Lung (tissue), 12 donors: ENCODE results near the gene LDLRAD4. TPM values are rescaled to one million over a fixed set of nuclear protein-coding genes. Genes with fewer than 3 reads are reported as not detected.

ENCODE experiments used
- ATAC-seq: fragments of 200-7000 bp; cut with Tn5 transposase; one replicate; pipeline ENCODE4 v1.9.1; 2020; ENCODE audit warnings: moderate number of reproducible peaks; ENCODE audit not compliant: insufficient read depth, low FRiP score
- DNase-seq, 3 donors: peaks; one replicate each; pipeline ENCODE4 v3.0.0-alpha.2; 2013 to 2017
- H3K27ac ChIP-seq, 2 donors: one replicate each; pipeline ENCODE4 v1.5.1; 2013; ENCODE audit warnings: mild to moderate bottlenecking in 2 of 2, moderate library complexity in 2 of 2, control low read depth in 1 of 2, inconsistent platforms in 1 of 2, low read depth in 1 of 2, low read length in 1 of 2
- H3K27me3 ChIP-seq, 3 donors: one replicate each; pipeline ENCODE4 v1.5.1; 2013; ENCODE audit warnings: low read length in 2 of 3; ENCODE audit not compliant: control insufficient read depth in 3 of 3, insufficient read depth in 3 of 3
- H3K36me3 ChIP-seq, 4 donors: one replicate each; pipeline ENCODE4 v1.5.1; 2013; ENCODE audit warnings: low read length in 4 of 4, mild to moderate bottlenecking in 1 of 4, moderate library complexity in 1 of 4; ENCODE audit not compliant: control insufficient read depth in 4 of 4, insufficient read depth in 4 of 4
- H3K4me1 ChIP-seq, 5 donors: one replicate each; pipeline ENCODE4 v1.5.1; 2013; ENCODE audit warnings: low read length in 5 of 5, mild to moderate bottlenecking in 2 of 5, moderate library complexity in 1 of 5; ENCODE audit not compliant: control insufficient read depth in 5 of 5, insufficient read depth in 5 of 5
- H3K4me3 ChIP-seq: one replicate; pipeline ENCODE4 v1.5.1; 2013; ENCODE audit warnings: mild to moderate bottlenecking, control low read depth, moderate library complexity
- H3K9ac ChIP-seq, 2 donors: one replicate each; pipeline ENCODE4 v1.5.1; 2013; ENCODE audit warnings: low read length in 2 of 2, control low read depth in 1 of 2; ENCODE audit not compliant: insufficient read depth in 1 of 2
- H3K9me3 ChIP-seq, 4 donors: one replicate each; pipeline ENCODE4 v1.5.1; 2013; ENCODE audit warnings: low read length in 3 of 4, mild to moderate bottlenecking in 1 of 4, moderate library complexity in 1 of 4; ENCODE audit not compliant: control insufficient read depth in 4 of 4, insufficient read depth in 3 of 4
- CTCF ChIP-seq: IDR thresholded peaks from 2 replicates; pipeline ENCODE4 v1.5.1; 2012; ENCODE audit warnings: mild to moderate bottlenecking; ENCODE audit errors: control extremely low read depth, extremely low read depth
- WGBS, 2 donors: extraction: QIAGEN DNeasy Blood & Tissue Kit; methylation state at CpG; one replicate each; pipeline ENCODE4 v1.1.7; 2013; 5-methylcytosine and 5-hydroxymethylcytosine counted together
- polyA plus RNA-seq, 2 donors: library from polyadenylated mRNA; stranded (reverse); fragments of 200-250 nt; gene quantifications; one replicate each; pipeline ENCODE4 v1.2.1, GENCODE V29; 2013
- total RNA-seq, 2 donors: library from RNA; depleted of rRNA in 1 of 2; stranded (reverse); fragments of >200 nt in 1 of 2; gene quantifications; one replicate each; pipeline ENCODE4 v1.2.1, GENCODE V29; 2014 to 2021
- donor health status: control.
- donor health status: control.
- donor health status: Bipolar disorder and iron deficiency.
- donor health status: healthy.
- donor health status: DM: yes; HTN: yes; CAD: no.

The LDLRAD4 gene
- total and polyA plus RNA-seq, 4 donors, result 3.2 to 62.4 (median 19.9) TPM

GRCh38 chr18:13227910-13228309 is 9.3 kb downstream of the LDLRAD4 start:
- 96% methylated on average over 6 of the region's 6 CpGs for WGBS, 2 donors
- no peak for ATAC-seq

GRCh38 chr18:13229001-13229671 is 10.6 kb downstream of the LDLRAD4 start:
- DNase-seq, result no peak

More at GRCh38 chr18:13227910-13228309, 9.3 kb downstream of the LDLRAD4 start:
- no peak overlapping the region for H3K9ac ChIP-seq
- no peak overlapping the region for H3K27ac ChIP-seq
- H3K27me3 ChIP-seq, result no peaks in the 10 kb centered on the region
- no peaks in the 10 kb centered on the region for H3K36me3 ChIP-seq
- DNase-seq, result no peak
- no peak for TF ChIP-seq CTCF
- peaks cover 8 to 34% (median 12%) of the 10 kb centered on the region in 5 donors for H3K4me1 ChIP-seq
- no peak overlapping the region for H3K4me3 ChIP-seq
- peaks cover 0 to 3% (median 0%) of the 10 kb centered on the region in 4 donors for H3K9me3 ChIP-seq

GRCh38 chr18:13231151-13231550 is 12.6 kb downstream of the LDLRAD4 start:
- peaks cover 0 to 31% (median 4%) of the 10 kb centered on the region in 5 donors for H3K4me1 ChIP-seq
- DNase-seq (no peak), ATAC-seq (no peak)
- no peak overlapping the region for H3K27ac ChIP-seq
- 94 to 96% methylated on average over 17 of the region's 17 CpGs for WGBS, 2 donors
- no peak overlapping the region for H3K9ac ChIP-seq
- TF ChIP-seq CTCF, result no peak
- H3K4me3 ChIP-seq, result no peak overlapping the region
- H3K9me3 ChIP-seq, result peaks cover 0 to 5% (median 0%) of the 10 kb centered on the region in 4 donors
- no peaks in the 10 kb centered on the region for H3K27me3 ChIP-seq
- H3K36me3 ChIP-seq, result no peaks in the 10 kb centered on the region

More at GRCh38 chr18:13229001-13229671, 10.6 kb downstream of the LDLRAD4 start:
- H3K9ac ChIP-seq, result no peak overlapping the region
- no peak for ATAC-seq
- H3K9me3 ChIP-seq, result peaks cover 0 to 5% (median 0%) of the 10 kb centered on the region in 4 donors
- 91 to 92% methylated on average over 13 of the region's 13 CpGs for WGBS, 2 donors
- H3K27me3 ChIP-seq, result no peaks in the 10 kb centered on the region
- no peak overlapping the region for H3K27ac ChIP-seq
- no peak for TF ChIP-seq CTCF
- peaks cover 1 to 23% (median 4%) of the 10 kb centered on the region in 5 donors for H3K4me1 ChIP-seq
- H3K4me3 ChIP-seq, result no peak overlapping the region
- H3K36me3 ChIP-seq, result no peaks in the 10 kb centered on the region
